Subcutaneous adipose tissue (tissue), 4 donors: ENCODE measurements around the gene CD40. TPM values are rescaled to one million over a fixed set of nuclear protein-coding genes. Genes with fewer than 3 reads are reported as not detected.

Experiments
- CTCF ChIP-seq: fragments of 450-650 bp; IDR thresholded peaks from one replicate; pipeline ENCODE4 v1.5.1; 2016; ENCODE audit warnings: low read depth, mild to moderate bottlenecking, control low read depth, antibody characterized with exemption, moderate library complexity
- total RNA-seq, 4 donors: library from RNA; depleted of rRNA; stranded (reverse); fragments of >200 nt; gene quantifications; one replicate each; pipeline ENCODE4 v1.1.0, GENCODE V29; 2016

CD40 gene
- total RNA-seq, 4 donors from 2014 or later: 9.5 to 22.8 (median 17.7) TPM

- TF ChIP-seq CTCF: no peak
Observed at GRCh38 chr20:46126440-46127056, 8.4 kb downstream of the CD40 start.

GRCh38 chr20:46127396-46128010, 9.4 kb downstream of the CD40 start:
- TF ChIP-seq CTCF: no peak

- no peak for TF ChIP-seq CTCF
Observed at GRCh38 chr20:46128310-46129151, 10.4 kb downstream of the CD40 start.

- no peak for TF ChIP-seq CTCF
Observed at GRCh38 chr20:46129955-46130481, 11.9 kb downstream of the CD40 start.

- no peak for TF ChIP-seq CTCF
Observed at GRCh38 chr20:46130534-46130933, 12.4 kb downstream of the CD40 start.

- no peak for TF ChIP-seq CTCF
Observed at GRCh38 chr20:46131396-46131795, 13.3 kb downstream of the CD40 start.

- TF ChIP-seq CTCF: no peak
Observed at GRCh38 chr20:46132705-46133120, 14.6 kb downstream of the CD40 start.
